ENCODE data around the gene ICAM3.
A peak's percentile ranks its signal among the peaks of the same experiment; 100 is the strongest.

Gene ICAM3

GRCh38 chr19:10292789-10293636 is 46.4 kb downstream of the ICAM3 start:
- no peak for DNase-seq

- peak in 34 of 56 donors; percentile 9 to 68 (median 31) for DNase-seq
Observed at GRCh38 chr19:10292206-10292788, 47.1 kb downstream of the ICAM3 start.

GRCh38 chr19:10291554-10292205 is 47.7 kb downstream of the ICAM3 start:
- no peak for DNase-seq

GRCh38 chr19:10290876-10291553 is 48.4 kb downstream of the ICAM3 start:
- peak in 21 of 56 donors; percentile 4 to 46 (median 24) for DNase-seq

- DNase-seq, result peak in 2 of 56 donors; percentile 4 to 28
Observed at GRCh38 chr19:10290357-10290875, 49.0 kb downstream of the ICAM3 start.

- DNase-seq, result peak in 26 of 56 donors; percentile 5 to 71 (median 38)
Observed at GRCh38 chr19:10289836-10290356, 49.5 kb downstream of the ICAM3 start, which contains the start of gene ICAM5. Gene ICAM5 (plus strand): TSS chr19:10289952. CDS start chr19:10290044, 92 bp downstream.

- DNase-seq, result peak in 28 of 56 donors; percentile 14 to 81 (median 37)
Observed at GRCh38 chr19:10289167-10289835, 50.1 kb downstream of the ICAM3 start.

GRCh38 chr19:10288662-10289166 is 50.7 kb downstream of the ICAM3 start:
- peak in 11 of 56 donors; percentile 6 to 59 (median 28) for DNase-seq

GRCh38 chr19:10286803-10287737 is 52.4 kb downstream of the ICAM3 start, which contains the start of gene ICAM4:
Gene ICAM4 (plus strand): TSS chr19:10286955. CDS start chr19:10287013, 58 bp downstream.
- no peak for DNase-seq

GRCh38 chr19:10285393-10285792 is 54.0 kb downstream of the ICAM3 start:
- no peak for DNase-seq

- no peak for DNase-seq
Observed at GRCh38 chr19:10284960-10285278, 54.5 kb downstream of the ICAM3 start.

GRCh38 chr19:10284065-10284959 is 55.1 kb downstream of the ICAM3 start:
- DNase-seq, result no peak
